HG03025 (cell line): ENCODE data around the gene TBPL1.
"Not testable (repeated sequence)": the region's sequence is repeated elsewhere in the genome, so short reads cannot be mapped to it uniquely, and the experiment has no call there.

Experiments used
- ATAC-seq: cut with Tn5 transposase; IDR thresholded peaks from one replicate; pipeline ENCODE4 v1.9.1; 2021; ENCODE audit warnings: mild to moderate bottlenecking, moderate library complexity; ENCODE audit not compliant: unreplicated experiment, low FRiP score

Gene TBPL1

GRCh38 chr6:133969921-133970295 is 16.9 kb downstream of the TBPL1 start:
- ATAC-seq, result no peak

GRCh38 chr6:133971861-133972260 is 18.8 kb downstream of the TBPL1 start:
- no peak for ATAC-seq

GRCh38 chr6:133972388-133972787 is 19.4 kb downstream of the TBPL1 start:
- no peak for ATAC-seq

- ATAC-seq, result no peak
Measured at GRCh38 chr6:133973109-133973971, 20.3 kb downstream of the TBPL1 start.

- no peak for ATAC-seq
Measured at GRCh38 chr6:133977983-133978895, 25.2 kb downstream of the TBPL1 start.

- ATAC-seq, result no peak
Measured at GRCh38 chr6:133978896-133979240, 25.8 kb downstream of the TBPL1 start.

- ATAC-seq, result not testable (repeated sequence)
Measured at GRCh38 chr6:133979269-133979963, 26.4 kb downstream of the TBPL1 start.

GRCh38 chr6:133980168-133980567 is 27.1 kb downstream of the TBPL1 start:
- no peak for ATAC-seq

GRCh38 chr6:133983099-133983939 is 30.3 kb downstream of the TBPL1 start:
- no peak for ATAC-seq

- no peak for ATAC-seq
Measured at GRCh38 chr6:133985970-133986369, 32.9 kb downstream of the TBPL1 start.

GRCh38 chr6:133986942-133987341 is 33.9 kb downstream of the TBPL1 start:
- no peak for ATAC-seq

- no peak for ATAC-seq
Measured at GRCh38 chr6:133989525-133989924, 36.5 kb downstream of the TBPL1 start.

GRCh38 chr6:133990321-133990720 is 37.3 kb downstream of the TBPL1 start:
- ATAC-seq, result no peak

- no peak for ATAC-seq
Measured at GRCh38 chr6:133991096-133991593, 38.1 kb downstream of the TBPL1 start.

- no peak for ATAC-seq
Measured at GRCh38 chr6:133992992-133993680, 40.1 kb downstream of the TBPL1 start.

- no peak for ATAC-seq
Measured at GRCh38 chr6:133995296-133995695, 42.3 kb downstream of the TBPL1 start.

- ATAC-seq, result no peak
Measured at GRCh38 chr6:133995758-133996157, 42.7 kb downstream of the TBPL1 start.

GRCh38 chr6:133997267-133997666 is 44.2 kb downstream of the TBPL1 start:
- ATAC-seq, result no peak

GRCh38 chr6:133999305-133999704 is 46.3 kb downstream of the TBPL1 start:
- ATAC-seq, result no peak
